ENCODE measurements around the gene ATXN7L3. TPM values are rescaled to one million over a fixed set of nuclear protein-coding genes. Genes with fewer than 3 reads are reported as not detected.

Gene ATXN7L3
- total RNA-seq, 1 experiment from 2014 or later: 86.7 TPM

- ChIA-PET POLR2A (interaction anchor here (0.5 to 2.5 kb wide), 11 partner anchors 9 to 123 kb away, joined by 3 to 8 read pairs (median 4); partner anchors contain the start of genes ATXN7L3, GRN, SLC25A39 and TMUB2), RAD21 (ENCODE audit: low non-redundant PET in 1 of 2, low total read pairs in 2 of 2, uncharacterized antibody in 2 of 2, unreplicated experiment in 2 of 2) (no interaction called here), CTCF (interaction anchor here (0.8 to 2.4 kb wide), 7 partner anchors 12 to 124 kb away, joined by 3 to 10 read pairs (median 5); partner anchors contain the start of gene GRN)
- Histone ChIP-seq H3K27ac (ENCODE audit: low read depth, low read length) (peak overlapping the region; percentile 100), H3K4me3 (replicated peaks in 1 of 2; ENCODE audit: low read depth in 1 of 2, low read length in 2 of 2) (peak overlapping the region; percentile 71 to 73), H3K9me2 (ENCODE audit: insufficient read depth) (no peaks in the 10 kb centered on the region), H3K4me1 (ENCODE audit: control insufficient read depth in 1 of 2, insufficient read depth in 2 of 2, low read length in 2 of 2) (peaks cover 28 to 41% of the 10 kb centered on the region in 2 experiments), H3K79me2 (ENCODE audit: insufficient read depth, low read length) (peaks cover 22% of the 10 kb centered on the region), H4K20me1 (ENCODE audit: insufficient read depth) (no peaks in the 10 kb centered on the region), H3K27me3 (ENCODE audit: insufficient read depth, low read length) (no peaks in the 10 kb centered on the region), H3K9ac (ENCODE audit: low read length) (peak overlapping the region; percentile 84), H3K4me2 (ENCODE audit: low read length) (peak overlapping the region; percentile 90), H2AFZ (ENCODE audit: low read depth, low read length, poor library complexity, severe bottlenecking) (no peak overlapping the region), H3K36me3 (ENCODE audit: control insufficient read depth in 1 of 2, insufficient read depth in 2 of 2, low read length in 2 of 2) (peaks cover 0 to 4% of the 10 kb centered on the region in 2 experiments; a peak in 1 of 4 replicates), H3K9me3 (ENCODE audit: control insufficient read depth in 1 of 2, insufficient read depth in 1 of 2, low read depth in 1 of 2, low read length in 2 of 2) (no peaks in the 10 kb centered on the region)
- TF ChIP-seq RAD21 (IDR thresholded peaks at IDR 0.05; ENCODE audit: low read depth) (no peak), SIN3A (IDR thresholded peaks at IDR 0.05; ENCODE audit: low read depth) (peak; percentile 5; the same call in 1 of the 2 replicates), SRF (IDR thresholded peaks at IDR 0.05; ENCODE audit: low read depth) (no peak), FOSL1 (IDR thresholded peaks at IDR 0.05; ENCODE audit: low read depth) (no peak), CEBPB (IDR thresholded peaks at IDR 0.05; ENCODE audit: low read depth) (no peak), ZNF274 (IDR thresholded peaks at IDR 0.05; ENCODE audit: low read depth, low read length) (no peak), EZH2phosphoT487 (IDR thresholded peaks at IDR 0.05; ENCODE audit: borderline replicate concordance) (no peak), POLR2A (IDR thresholded peaks at IDR 0.05; ENCODE audit: borderline replicate concordance, extremely low read depth, insufficient read depth, insufficient read length) (peak; percentile 26), POLR2AphosphoS5 (IDR thresholded peaks at IDR 0.05; ENCODE audit: low read depth, low read length) (peak; percentile 64; the same call in 1 of the 2 replicates), JUND (IDR thresholded peaks at IDR 0.05) (no peak)
- TF ChIP-seq, protein P1, sequence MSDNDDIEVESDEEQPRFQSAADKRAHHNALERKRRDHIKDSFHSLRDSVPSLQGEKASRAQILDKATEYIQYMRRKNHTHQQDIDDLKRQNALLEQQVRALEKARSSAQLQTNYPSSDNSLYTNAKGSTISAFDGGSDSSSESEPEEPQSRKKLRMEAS (IDR thresholded peaks at IDR 0.05): no peak
- TF ChIP-seq, protein P2, sequence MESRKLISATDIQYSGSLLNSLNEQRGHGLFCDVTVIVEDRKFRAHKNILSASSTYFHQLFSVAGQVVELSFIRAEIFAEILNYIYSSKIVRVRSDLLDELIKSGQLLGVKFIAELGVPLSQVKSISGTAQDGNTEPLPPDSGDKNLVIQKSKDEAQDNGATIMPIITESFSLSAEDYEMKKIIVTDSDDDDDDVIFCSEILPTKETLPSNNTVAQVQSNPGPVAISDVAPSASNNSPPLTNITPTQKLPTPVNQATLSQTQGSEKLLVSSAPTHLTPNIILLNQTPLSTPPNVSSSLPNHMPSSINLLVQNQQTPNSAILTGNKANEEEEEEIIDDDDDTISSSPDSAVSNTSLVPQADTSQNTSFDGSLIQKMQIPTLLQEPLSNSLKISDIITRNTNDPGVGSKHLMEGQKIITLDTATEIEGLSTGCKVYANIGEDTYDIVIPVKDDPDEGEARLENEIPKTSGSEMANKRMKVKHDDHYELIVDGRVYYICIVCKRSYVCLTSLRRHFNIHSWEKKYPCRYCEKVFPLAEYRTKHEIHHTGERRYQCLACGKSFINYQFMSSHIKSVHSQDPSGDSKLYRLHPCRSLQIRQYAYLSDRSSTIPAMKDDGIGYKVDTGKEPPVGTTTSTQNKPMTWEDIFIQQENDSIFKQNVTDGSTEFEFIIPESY (IDR thresholded peaks at IDR 0.05; ENCODE audit: extremely low read depth, insufficient replicate concordance, low read length): no peak
- DNase-seq (ENCODE audit: low read depth, low spot score) (no peak), ATAC-seq (no peak)
- intact Hi-C loops (cut with micrococcal nuclease): no loop called here
- no TSS peak for BruUV-seq (replicated peaks)
Measured at GRCh38 chr17:44221862-44222111, 22.1 kb upstream of the ATXN7L3 start.
